DMS114 treated with DMSO at 0.1 percent for 48 hours (cell line): ENCODE measurements around the gene UBAC2.

Experiments
- DNase-seq: peaks from one replicate; lab custom pipeline; 2025; ENCODE audit not compliant: unreplicated experiment; lab: John Stamatoyannopoulos, UW

UBAC2 gene

GRCh38 chr13:99329477-99329876 is 128.8 kb downstream of the UBAC2 start:
- DNase-seq, result no peak

GRCh38 chr13:99330942-99331341 is 130.3 kb downstream of the UBAC2 start:
- DNase-seq, result no peak

- no peak for DNase-seq
Observed at GRCh38 chr13:99331881-99332293, 131.2 kb downstream of the UBAC2 start.

- no peak for DNase-seq
Observed at GRCh38 chr13:99332456-99332855, 131.8 kb downstream of the UBAC2 start.

GRCh38 chr13:99334221-99334620 is 133.6 kb downstream of the UBAC2 start:
- no peak for DNase-seq

- DNase-seq, result no peak
Observed at GRCh38 chr13:99335087-99335486, 134.4 kb downstream of the UBAC2 start.

- DNase-seq, result no peak
Observed at GRCh38 chr13:99335603-99336002, 134.9 kb downstream of the UBAC2 start.

GRCh38 chr13:99339230-99339721 is 138.6 kb downstream of the UBAC2 start:
- DNase-seq, result no peak

GRCh38 chr13:99339736-99340397 is 139.2 kb downstream of the UBAC2 start:
- no peak for DNase-seq

- no peak for DNase-seq
Observed at GRCh38 chr13:99340638-99341037, 140.0 kb downstream of the UBAC2 start.

GRCh38 chr13:99341969-99342722 is 141.5 kb downstream of the UBAC2 start:
- DNase-seq, result no peak

GRCh38 chr13:99342723-99343315 is 142.2 kb downstream of the UBAC2 start:
- DNase-seq, result no peak

GRCh38 chr13:99344610-99345208 is 144.1 kb downstream of the UBAC2 start:
- DNase-seq, result no peak

- no peak for DNase-seq
Observed at GRCh38 chr13:99345345-99345744, 144.7 kb downstream of the UBAC2 start.

- no peak for DNase-seq
Observed at GRCh38 chr13:99346335-99347042, 145.8 kb downstream of the UBAC2 start.

- no peak for DNase-seq
Observed at GRCh38 chr13:99347335-99347878, 146.8 kb downstream of the UBAC2 start.

- no peak for DNase-seq
Observed at GRCh38 chr13:99347911-99348451, 147.3 kb downstream of the UBAC2 start.

- DNase-seq, result no peak
Observed at GRCh38 chr13:99350191-99350590, 149.5 kb downstream of the UBAC2 start.

GRCh38 chr13:99351772-99352171 is 151.1 kb downstream of the UBAC2 start:
- DNase-seq, result no peak
